Esophagus (tissue), 2 donors: ENCODE measurements around the gene HOMER1. TPM values are rescaled to one million over a fixed set of nuclear protein-coding genes. Genes with fewer than 3 reads are reported as not detected.

Source experiments
- H3K27ac ChIP-seq, 2 donors: one replicate each; pipeline ENCODE4 v1.5.1; 2013; ENCODE audit warnings: low read depth in 2 of 2, mild to moderate bottlenecking in 2 of 2, inconsistent platforms in 1 of 2, low read length in 1 of 2, moderate library complexity in 1 of 2
- H3K27me3 ChIP-seq, 2 donors: one replicate each; pipeline ENCODE4 v1.6.1; 2013; ENCODE audit warnings: low read length in 2 of 2, control low read depth in 1 of 2, mild to moderate bottlenecking in 1 of 2; ENCODE audit not compliant: insufficient read depth in 2 of 2, control insufficient read depth in 1 of 2
- H3K36me3 ChIP-seq, 2 donors: one replicate each; pipeline ENCODE4 v1.6.1; 2013; ENCODE audit warnings: low read length in 1 of 2; ENCODE audit not compliant: control insufficient read depth in 2 of 2, insufficient read depth in 2 of 2
- H3K4me1 ChIP-seq, 2 donors: one replicate each; pipeline ENCODE4 v1.6.1; 2013; ENCODE audit warnings: low read length in 1 of 2; ENCODE audit not compliant: control insufficient read depth in 2 of 2, insufficient read depth in 2 of 2
- H3K4me3 ChIP-seq, 2 donors: one replicate each; pipeline ENCODE4 v1.5.1; 2013; ENCODE audit warnings: low read length in 2 of 2, mild to moderate bottlenecking in 2 of 2, low read depth in 1 of 2, moderate library complexity in 1 of 2
- H3K9me3 ChIP-seq, 2 donors: one replicate each; pipeline ENCODE4 v1.6.1; 2013; ENCODE audit warnings: mild to moderate bottlenecking in 2 of 2, low read depth in 1 of 2, low read length in 1 of 2, moderate library complexity in 1 of 2; ENCODE audit not compliant: control insufficient read depth in 2 of 2, insufficient read depth in 1 of 2
- WGBS, 2 donors: extraction: QIAGEN DNeasy Blood & Tissue Kit; methylation state at CpG; one replicate each; pipeline ENCODE4 v1.1.7; 2013; 5-methylcytosine and 5-hydroxymethylcytosine counted together
- polyA plus RNA-seq, 2 donors: library from polyadenylated mRNA; stranded (reverse); fragments of 200-250 nt; gene quantifications; one replicate each; pipeline ENCODE4 v1.2.3, GENCODE V29; 2013
- donor health status: healthy with polysubstance abuse.
- donor health status: Bipolar disorder and iron deficiency.

The HOMER1 gene
- polyA plus RNA-seq, 2 donors = 1.6 to 1.7 TPM

- WGBS, 2 donors = 67 to 78% methylated on average over 4 of the region's 4 CpGs
- H3K9me3 ChIP-seq = no peaks in the 10 kb centered on the region
- no peaks in the 10 kb centered on the region for H3K4me1 ChIP-seq
- no peak overlapping the region for H3K4me3 ChIP-seq
- H3K36me3 ChIP-seq = no peaks in the 10 kb centered on the region
- H3K27me3 ChIP-seq = no peaks in the 10 kb centered on the region
- H3K27ac ChIP-seq = no peak overlapping the region
These were observed 59.9 kb downstream of the HOMER1 start for GRCh38 chr5:79454043-79454442.

DNA sequence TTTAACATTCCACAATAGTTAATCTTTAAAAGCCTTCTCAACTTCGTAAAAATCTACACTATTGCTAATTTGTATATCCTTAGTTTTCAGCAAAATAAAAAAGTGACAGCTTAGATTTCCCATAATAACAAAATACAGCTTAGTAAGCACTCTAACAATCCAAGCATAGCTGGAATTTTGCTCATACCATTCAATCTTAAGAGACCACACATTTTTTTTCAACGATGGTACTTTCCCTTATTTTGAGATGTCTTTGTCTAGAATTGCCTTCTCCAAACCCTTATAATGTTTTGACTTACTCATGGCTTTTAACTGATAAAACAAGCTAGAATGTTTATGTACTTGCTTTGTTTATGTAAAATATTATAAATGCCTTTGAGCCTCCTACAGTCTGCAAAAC is 65.6 kb downstream of the HOMER1 start:
- Histone ChIP-seq H3K4me3 (no peak overlapping the region), H3K4me1 (no peaks in the 10 kb centered on the region), H3K36me3 (no peaks in the 10 kb centered on the region), H3K27ac (no peak overlapping the region), H3K27me3 (no peaks in the 10 kb centered on the region), H3K9me3 (no peaks in the 10 kb centered on the region)
- 64 to 71% methylated on average over 2 of the region's 2 CpGs for WGBS, 2 donors

DNA sequence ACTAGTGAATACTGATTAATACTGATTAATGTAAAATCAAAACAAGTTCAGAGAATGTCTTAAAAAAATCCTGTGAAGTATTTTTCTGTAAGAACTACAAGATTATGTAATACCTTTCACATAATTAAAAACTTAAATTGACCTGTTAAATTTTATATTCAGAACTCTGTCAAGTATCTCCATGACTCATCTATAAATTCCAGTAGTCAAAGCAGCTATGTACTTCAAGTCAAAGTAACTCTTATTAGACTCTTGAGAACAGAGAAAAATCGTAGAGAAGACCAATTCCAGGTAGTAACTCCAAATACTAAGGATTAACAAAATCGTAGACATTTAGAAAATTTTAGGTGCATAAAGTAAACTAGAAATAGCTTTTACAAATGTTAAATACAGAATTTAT is 77.1 kb downstream of the HOMER1 start:
- no peak overlapping the region for H3K27ac ChIP-seq
- no peaks in the 10 kb centered on the region for H3K27me3 ChIP-seq
- no peaks in the 10 kb centered on the region for H3K9me3 ChIP-seq
- no peaks in the 10 kb centered on the region for H3K4me1 ChIP-seq
- H3K4me3 ChIP-seq = no peak overlapping the region
- no peaks in the 10 kb centered on the region for H3K36me3 ChIP-seq
- WGBS, 2 donors = 76 to 83% methylated on average over 2 of the region's 2 CpGs

DNA sequence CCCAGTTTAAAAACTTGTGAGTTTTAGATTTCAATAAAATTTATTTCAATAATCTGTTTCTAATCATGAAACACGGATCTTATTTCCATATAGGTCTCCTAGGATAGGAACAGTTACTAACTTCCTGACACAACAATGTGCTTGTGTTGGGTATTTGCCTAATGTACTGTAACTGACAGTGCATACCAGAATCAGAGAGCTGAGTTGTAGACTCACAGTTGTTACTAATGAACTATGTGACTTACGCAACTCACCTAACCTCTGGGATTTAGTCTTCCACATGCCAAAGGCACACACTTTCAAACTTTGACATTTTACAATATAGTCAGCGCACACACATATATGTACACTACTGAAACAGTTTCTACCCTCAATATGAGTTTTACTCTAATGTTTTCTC is 77.7 kb downstream of the HOMER1 start:
- Histone ChIP-seq H3K27me3 (no peaks in the 10 kb centered on the region), H3K27ac (no peak overlapping the region), H3K36me3 (no peaks in the 10 kb centered on the region), H3K4me3 (no peak overlapping the region), H3K4me1 (no peaks in the 10 kb centered on the region), H3K9me3 (no peaks in the 10 kb centered on the region)
- WGBS, 2 donors = 96% methylated on average over 3 of the region's 3 CpGs

GRCh38 chr5:79430196-79430595 is 83.7 kb downstream of the HOMER1 start:
- Histone ChIP-seq H3K27me3 (no peaks in the 10 kb centered on the region), H3K27ac (no peak overlapping the region), H3K4me1 (no peaks in the 10 kb centered on the region), H3K9me3 (no peaks in the 10 kb centered on the region), H3K4me3 (no peak overlapping the region), H3K36me3 (no peaks in the 10 kb centered on the region)

- Histone ChIP-seq H3K4me3 (no peak overlapping the region), H3K27ac (no peak overlapping the region), H3K9me3 (no peaks in the 10 kb centered on the region), H3K36me3 (no peaks in the 10 kb centered on the region), H3K27me3 (no peaks in the 10 kb centered on the region), H3K4me1 (no peaks in the 10 kb centered on the region)
- WGBS, 2 donors = 60 to 78% methylated on average over 3 of the region's 3 CpGs
These were observed 90.6 kb downstream of the HOMER1 start for GRCh38 chr5:79423296-79423695.

- Histone ChIP-seq H3K9me3 (no peaks in the 10 kb centered on the region), H3K27ac (no peak overlapping the region), H3K4me3 (no peak overlapping the region), H3K36me3 (no peaks in the 10 kb centered on the region), H3K4me1 (peaks cover 0 to 2% of the 10 kb centered on the region in 2 donors), H3K27me3 (no peaks in the 10 kb centered on the region)
- WGBS, 2 donors = 86% methylated on average over 3 of the region's 3 CpGs
These were observed 93.7 kb downstream of the HOMER1 start for GRCh38 chr5:79420248-79420647.

DNA sequence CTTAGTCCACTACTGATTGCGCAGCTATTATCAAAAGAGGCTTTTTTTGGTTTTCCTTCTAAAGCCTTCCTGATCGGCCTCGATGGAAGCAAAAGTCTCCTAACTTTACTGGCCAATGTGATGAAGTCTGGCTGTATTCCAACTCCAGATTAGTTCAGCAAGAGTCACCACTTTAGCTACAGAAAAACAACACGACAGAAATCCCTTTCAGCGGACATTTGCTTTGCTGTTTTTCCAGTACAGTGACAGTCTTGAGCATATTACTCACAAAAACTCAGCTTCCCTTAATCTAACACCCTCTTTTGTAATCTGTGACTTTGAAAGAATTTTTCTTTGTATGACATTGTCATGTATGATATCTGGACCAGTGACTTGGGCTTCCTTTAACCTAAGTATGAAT is 95.7 kb downstream of the HOMER1 start:
- no peak overlapping the region for H3K27ac ChIP-seq
- no peaks in the 10 kb centered on the region for H3K27me3 ChIP-seq
- no peak overlapping the region for H3K4me3 ChIP-seq
- no peaks in the 10 kb centered on the region for H3K36me3 ChIP-seq
- no peaks in the 10 kb centered on the region for H3K9me3 ChIP-seq
- peaks cover 0 to 2% of the 10 kb centered on the region in 2 donors for H3K4me1 ChIP-seq
- 70 to 73% methylated on average over 5 of the region's 5 CpGs for WGBS, 2 donors

GRCh38 chr5:79417495-79417894 is 96.4 kb downstream of the HOMER1 start:
- no peaks in the 10 kb centered on the region for H3K27me3 ChIP-seq
- WGBS, 2 donors = 91 to 92% methylated on average over 1 of the region's 1 CpG

GRCh38 chr5:79416499-79416898 is 97.4 kb downstream of the HOMER1 start:
- no peak overlapping the region for H3K27ac ChIP-seq
- H3K27me3 ChIP-seq = no peaks in the 10 kb centered on the region
- peaks cover 0 to 2% of the 10 kb centered on the region in 2 donors for H3K4me1 ChIP-seq
- no peaks in the 10 kb centered on the region for H3K36me3 ChIP-seq
- no peak overlapping the region for H3K4me3 ChIP-seq
- H3K9me3 ChIP-seq = no peaks in the 10 kb centered on the region
- WGBS, 2 donors = 72 to 82% methylated on average over 2 of the region's 2 CpGs

More at GRCh38 chr5:79417495-79417894, 96.4 kb downstream of the HOMER1 start:
- Histone ChIP-seq H3K4me1 (peaks cover 0 to 2% of the 10 kb centered on the region in 2 donors), H3K27ac (no peak overlapping the region), H3K36me3 (no peaks in the 10 kb centered on the region), H3K9me3 (no peaks in the 10 kb centered on the region), H3K4me3 (no peak overlapping the region)
